GM18951 (cell line): Measurements from ENCODE around the gene SMIM24.

ENCODE experiments used
- POLR2A ChIP-seq: IDR thresholded peaks from 4 replicates; pipeline ENCODE4 v1.6.1; 2011; ENCODE audit warnings: mild to moderate bottlenecking; ENCODE audit not compliant: insufficient read length, insufficient read depth; ENCODE audit errors: extremely low read depth
- in situ Hi-C: fragments of 300-500 bp; cut with MboI; formaldehyde crosslinking; loops from one replicate; pipeline ENCODE4 v1.12.0; 2022; ENCODE audit warnings: low sequenced_read_pairs, mixed read lengths, inconsistent platforms; ENCODE audit not compliant: unreplicated experiment

Gene SMIM24

DNA sequence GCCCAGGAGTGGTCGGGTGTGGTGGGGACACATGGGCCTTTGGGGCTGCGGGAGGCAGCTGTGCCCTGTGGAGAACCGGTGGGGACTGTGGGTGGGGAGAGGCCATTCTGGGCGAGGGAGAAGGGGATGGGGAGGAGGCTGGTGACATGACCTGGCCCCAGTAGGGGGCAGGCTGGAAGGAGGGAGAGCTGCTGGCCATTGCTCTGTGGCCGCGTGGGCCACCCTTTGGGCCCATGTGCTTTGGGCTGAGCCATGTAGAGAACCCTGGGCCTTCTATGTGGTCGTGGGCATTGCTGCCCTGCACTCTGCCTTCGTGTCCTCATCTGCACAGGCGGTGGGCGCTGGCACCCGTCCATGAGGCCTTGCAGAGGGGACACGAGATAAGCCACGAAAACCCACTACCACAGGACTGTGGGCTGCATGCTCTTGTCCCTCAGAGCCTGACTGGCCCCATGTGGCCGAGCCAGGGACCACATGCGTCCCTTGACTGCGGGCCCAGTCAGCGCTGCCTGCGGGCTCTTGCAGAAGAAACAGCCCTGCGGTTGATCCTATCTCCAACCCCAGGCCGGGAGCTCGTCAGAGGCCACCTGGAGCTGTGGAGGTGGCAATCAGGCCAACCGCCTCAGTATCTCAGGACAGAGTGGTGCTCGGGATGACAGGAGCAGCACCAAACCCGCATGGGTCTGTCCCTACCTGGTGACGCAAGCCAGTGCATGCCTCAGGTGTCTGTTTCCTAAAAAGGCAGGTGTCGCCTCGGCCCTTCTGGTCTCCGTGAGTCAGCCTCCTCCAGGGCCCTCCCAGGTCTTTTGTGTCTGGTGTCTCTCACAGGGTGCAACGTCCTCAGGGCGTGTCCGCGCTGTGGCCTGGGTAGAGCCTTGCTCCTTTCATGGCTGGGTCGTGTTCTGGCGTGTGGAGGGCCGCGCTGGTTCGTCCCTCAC is 40.1 kb upstream of the SMIM24 start:
- no peak for TF ChIP-seq POLR2A
- in situ Hi-C loops: no loop called here

DNA sequence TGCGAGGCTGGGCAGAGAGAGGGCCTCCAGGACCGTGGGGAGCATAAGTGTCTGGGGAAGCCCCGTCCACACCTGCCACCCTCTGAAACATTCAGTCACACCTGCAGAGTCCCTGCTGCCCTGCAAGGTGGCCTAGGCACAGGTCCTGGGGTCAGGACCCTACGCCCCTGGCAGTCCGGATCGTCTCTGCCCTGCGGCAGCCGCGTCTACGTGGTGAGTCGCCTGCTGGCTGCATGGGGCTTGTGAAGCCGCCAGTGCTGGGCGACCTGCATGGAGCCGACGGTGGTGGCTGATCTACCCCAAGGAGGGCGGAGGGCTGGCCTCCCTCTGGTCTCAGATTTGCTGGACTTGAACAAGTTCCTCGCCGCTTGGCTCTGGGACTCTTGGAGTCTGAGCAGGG is 38.8 kb upstream of the SMIM24 start:
- in situ Hi-C loops: no loop called here
- no peak for TF ChIP-seq POLR2A

DNA sequence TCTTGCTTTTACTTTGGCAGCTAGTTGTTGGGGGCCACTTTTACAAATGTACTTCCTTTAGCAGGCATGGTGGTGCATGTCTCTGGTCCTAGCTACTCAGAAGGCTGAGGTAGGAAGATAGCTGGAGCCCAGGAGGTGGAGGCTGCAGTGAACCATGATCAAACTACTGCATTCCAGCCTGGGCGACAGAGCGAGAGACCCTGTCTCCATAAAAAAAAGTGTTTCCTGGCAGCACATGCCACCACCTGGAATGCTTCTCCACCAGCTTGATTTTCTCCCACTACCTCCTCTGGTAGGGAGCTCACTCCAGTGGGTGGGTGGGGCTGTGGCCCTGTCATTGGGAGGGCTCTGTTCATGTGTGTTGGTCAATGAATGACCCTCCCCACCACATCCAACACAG is 38.3 kb upstream of the SMIM24 start:
- no peak for TF ChIP-seq POLR2A
- in situ Hi-C loops: no loop called here

DNA sequence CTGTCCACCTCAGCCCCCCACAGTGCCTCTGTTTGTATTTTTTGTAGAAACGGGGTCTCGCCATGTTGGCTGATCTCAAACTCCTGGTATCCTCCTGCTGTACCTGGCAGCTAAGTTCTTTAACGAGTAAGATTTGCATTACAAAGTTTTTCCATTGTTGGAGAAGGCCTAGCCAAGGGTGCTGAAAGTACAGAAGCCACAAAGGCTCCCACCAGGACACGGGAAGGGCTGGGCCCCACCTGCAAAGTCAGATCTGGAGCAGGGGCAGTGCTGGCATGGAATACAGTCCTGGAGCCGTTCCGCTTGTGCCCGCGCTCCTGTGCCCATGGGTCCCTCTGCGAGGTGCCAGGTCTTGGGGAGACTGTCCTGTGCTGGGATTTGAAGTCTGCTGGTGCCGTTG is 37.9 kb upstream of the SMIM24 start:
- TF ChIP-seq POLR2A: no peak

DNA sequence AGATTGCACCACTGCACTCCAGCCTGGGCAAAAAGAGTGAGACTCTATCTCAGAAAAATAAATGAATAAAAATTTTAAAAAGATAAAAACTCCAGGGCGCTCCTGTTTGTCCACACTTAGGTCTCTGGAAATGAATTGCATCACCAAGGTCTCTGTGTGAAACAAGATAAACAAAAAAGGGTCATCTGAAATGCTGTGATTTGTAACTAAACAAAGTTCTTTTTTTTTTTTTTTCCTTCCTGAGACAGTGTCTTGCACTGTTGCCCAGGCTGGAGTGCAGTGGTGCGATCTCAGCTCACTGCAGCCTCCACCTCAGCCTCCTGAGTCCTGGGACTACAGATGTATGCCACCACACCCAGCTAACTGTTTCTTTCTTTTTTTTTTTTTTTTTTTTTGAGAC is 37.3 kb upstream of the SMIM24 start:
- no peak for TF ChIP-seq POLR2A
- in situ Hi-C loops: no loop called here

More for the DNA sequence above, 37.9 kb upstream of the SMIM24 start:
- in situ Hi-C loops: no loop called here

DNA sequence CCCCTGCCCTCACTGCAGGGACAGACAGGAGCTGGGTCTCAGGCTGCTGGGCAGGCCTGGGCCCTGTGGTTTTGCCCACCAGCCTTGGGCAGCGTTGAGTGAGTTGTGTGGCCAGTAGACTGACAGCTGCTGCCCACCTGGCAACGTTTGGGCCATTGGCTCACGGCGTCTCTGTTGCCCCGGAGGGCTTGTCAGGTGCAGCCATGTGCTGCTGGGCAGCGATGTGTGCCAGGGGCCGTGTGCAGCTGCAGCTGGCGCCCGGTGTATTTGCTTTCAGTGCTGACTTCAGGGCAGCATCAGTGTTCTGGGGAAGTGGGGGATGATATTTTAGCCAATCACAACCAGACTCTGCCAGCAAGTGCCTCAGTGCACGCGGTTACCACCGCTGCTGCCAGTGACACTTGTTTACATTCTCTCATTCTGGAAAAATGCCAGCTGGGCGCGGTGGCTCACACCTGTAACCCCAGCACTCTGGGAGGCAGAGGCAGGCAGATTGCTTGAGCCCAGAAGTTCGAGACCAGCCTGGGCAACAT is 36.4 kb upstream of the SMIM24 start:
- in situ Hi-C loops: no loop called here
- no peak for TF ChIP-seq POLR2A

DNA sequence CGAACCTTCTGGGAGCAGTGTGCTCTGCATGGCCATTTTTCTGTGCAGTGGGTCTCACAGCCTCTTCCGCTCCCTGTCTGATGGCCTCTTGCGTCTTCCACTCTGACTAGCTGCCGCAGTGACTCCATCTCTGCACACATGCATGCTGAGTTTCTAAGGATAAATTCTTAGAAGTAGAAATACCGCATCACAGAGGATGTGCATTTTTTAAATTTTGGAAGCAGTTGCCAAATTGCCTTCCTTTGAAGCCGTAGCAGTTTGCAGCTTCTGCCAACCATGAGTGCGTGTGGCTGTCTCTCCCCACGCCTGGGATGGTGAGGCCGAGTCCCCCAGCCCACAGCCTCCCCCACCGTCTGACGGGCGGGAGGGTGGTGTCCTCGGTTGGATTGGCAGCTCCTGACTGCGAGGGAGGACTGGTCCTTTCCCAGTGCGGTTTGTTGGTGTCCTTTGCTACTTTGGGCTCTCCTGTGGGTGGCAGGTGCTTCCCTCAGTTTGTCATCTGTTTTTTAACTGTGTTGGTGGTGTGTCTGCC is 35.6 kb upstream of the SMIM24 start:
- in situ Hi-C loops: no loop called here
- no peak for TF ChIP-seq POLR2A

DNA sequence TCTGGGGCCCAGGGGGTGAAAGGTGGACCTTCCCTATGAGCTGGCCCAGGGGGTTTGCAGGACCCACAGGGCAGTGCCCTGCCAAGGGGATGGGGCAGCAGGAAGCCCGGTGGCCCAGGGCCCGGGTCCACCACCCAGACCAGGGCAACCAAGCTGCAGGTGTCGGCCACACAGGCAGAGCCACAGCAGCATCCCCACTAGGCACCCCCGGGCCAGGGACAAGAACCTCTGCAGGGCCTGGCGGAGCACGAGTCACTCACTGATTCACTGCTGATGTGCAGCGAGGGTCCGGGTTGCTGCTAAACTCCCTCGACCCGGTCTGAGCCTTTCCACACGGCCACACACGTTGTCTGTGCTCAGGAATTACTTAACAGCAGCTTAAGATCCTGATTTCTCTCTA is 34.6 kb upstream of the SMIM24 start:
- no peak for TF ChIP-seq POLR2A
- in situ Hi-C loops: no loop called here

DNA sequence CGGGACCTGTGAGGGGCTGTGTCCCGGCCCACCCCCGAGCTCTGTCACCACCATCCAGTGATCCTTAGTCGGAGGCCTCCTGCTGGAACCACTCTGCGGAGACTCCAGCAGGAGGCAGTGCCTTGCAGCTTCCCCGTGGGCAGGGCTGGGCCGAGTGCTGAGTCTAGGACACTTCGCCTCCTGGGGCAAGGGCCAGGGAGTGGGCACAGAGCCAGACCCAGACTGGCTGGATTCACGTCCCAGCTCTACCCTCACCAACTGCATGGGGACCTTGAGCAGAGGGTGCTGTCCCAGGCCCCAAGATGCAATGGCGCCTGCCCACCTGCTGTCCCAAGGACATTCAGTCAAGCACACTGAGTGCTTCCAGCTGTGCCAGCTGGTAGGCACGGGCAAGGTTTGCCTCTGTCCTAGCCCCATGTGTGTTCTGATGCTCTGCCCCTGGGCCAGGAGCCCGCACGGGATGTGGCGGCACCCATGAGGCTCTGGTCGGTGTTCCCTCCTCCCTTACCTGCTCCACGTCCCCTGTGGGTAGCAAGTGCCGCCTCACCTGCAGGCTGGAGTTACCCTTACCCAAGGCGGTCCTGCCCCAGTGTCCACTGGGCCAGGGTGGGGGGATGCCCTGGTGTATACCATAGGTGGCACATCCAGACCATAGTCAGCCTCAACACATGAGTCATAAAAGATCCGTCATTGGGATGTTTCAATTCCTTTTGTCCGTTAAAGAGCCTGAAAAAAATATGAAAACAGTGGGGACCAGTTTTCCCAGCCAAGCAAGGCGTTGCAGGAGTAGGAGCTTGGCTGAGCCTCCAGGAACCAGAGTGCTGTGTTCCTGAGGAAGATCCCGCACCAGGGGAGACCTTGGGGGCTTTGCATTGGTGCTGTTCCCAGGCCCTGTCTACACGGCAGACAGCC is 33.2 kb upstream of the SMIM24 start:
- no peak for TF ChIP-seq POLR2A
- in situ Hi-C loops: no loop called here

DNA sequence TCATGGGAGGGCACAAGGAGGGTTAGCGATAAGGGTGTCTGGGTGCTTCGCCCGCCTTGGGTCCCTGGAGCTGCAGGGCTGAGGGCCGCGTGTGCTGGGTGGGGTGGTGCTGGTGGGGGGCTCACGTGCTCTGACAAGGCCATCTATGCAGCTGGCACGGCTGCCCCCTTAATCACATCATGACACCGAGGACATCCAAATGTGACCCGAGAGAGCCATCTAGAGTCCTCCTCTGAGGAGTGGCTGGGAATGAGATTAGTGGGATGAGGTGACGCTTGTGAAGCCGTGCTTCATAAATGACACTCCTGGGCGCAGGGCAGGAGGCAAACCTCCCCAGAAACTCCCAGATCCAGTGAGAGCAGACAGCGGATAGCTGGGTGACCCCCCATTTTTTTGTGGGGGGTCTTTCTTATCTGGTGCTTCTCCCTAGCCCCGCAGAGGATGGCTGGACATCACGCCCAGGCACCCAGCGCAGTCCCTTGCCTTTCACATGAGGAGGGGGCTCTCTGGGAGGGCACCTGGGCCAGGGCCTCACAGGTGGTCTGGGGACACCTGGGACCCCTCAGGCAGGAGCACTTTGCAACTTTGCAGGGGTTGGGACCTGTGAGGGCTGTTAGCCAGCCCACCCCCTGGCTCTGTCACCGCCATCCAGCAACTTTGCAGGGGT is 32.4 kb upstream of the SMIM24 start:
- in situ Hi-C loops: no loop called here
- no peak for TF ChIP-seq POLR2A

DNA sequence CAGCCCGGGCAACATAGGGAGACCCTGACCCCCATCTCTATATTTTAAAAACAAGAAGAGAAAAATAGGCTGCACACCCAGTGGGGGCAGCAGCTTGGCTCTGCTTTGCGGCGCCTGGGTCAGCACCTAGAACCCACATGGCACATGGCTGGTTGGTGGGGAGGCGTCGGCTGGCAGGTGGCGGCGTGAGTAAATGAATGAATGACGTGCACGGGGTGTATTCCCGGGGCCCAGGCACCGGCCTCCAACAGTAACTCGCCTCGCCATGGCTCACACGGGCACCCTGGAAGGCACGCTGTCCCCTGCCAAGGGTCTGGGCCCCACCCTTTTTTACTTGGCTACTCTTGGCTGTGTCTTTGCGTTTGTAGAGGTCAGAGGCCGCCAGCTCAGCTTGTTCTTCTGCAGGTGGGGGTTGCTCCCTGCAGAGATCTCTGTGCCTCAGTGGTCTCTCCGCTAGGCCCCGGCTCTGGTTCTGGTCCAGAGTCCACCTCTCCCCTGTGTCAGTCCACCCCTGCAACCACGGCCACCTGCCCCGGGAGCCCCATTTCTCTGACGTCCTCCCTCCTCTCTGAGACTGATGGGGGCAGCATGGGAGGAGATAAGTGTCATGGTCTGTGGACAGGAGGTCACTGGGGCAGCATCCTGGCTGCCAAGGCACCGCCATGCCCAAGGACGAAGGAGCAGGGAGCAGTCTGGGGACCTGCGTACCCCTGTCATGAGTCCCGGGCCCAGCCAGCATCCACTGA is 31.4 kb upstream of the SMIM24 start:
- in situ Hi-C loops: no loop called here

DNA sequence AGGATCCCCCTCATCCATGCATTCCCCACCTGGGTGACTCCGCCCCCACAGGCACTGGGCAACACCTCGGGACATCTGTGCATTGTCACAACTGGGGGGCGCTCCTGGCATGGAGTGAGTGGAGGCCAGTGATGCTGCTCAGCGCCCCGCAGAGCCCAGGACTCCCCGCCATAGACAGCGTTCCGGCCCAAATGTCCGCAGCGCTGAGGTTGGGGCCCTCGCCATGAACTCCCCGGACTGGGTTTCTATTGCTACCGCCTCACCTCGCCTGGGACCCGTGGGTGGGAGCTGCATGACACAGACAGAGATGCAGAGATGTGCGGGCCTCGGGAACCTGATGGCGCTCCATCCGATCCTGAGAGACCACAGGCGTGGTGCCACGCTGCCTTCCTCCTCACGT is 30.4 kb upstream of the SMIM24 start:
- TF ChIP-seq POLR2A: no peak
- in situ Hi-C loops: no loop called here

More for the DNA sequence above, 31.4 kb upstream of the SMIM24 start:
- no peak for TF ChIP-seq POLR2A
